ENCODE results near the gene RASSF8. TPM values are rescaled to one million over a fixed set of nuclear protein-coding genes. Genes with fewer than 3 reads are reported as not detected.

Gene RASSF8
- total RNA-seq, 3 donors from 2014 or later (not counting 1 experiment from before 2014, with no cell fraction given): 0.35 to 1.3 (median 1.2) TPM

DNA sequence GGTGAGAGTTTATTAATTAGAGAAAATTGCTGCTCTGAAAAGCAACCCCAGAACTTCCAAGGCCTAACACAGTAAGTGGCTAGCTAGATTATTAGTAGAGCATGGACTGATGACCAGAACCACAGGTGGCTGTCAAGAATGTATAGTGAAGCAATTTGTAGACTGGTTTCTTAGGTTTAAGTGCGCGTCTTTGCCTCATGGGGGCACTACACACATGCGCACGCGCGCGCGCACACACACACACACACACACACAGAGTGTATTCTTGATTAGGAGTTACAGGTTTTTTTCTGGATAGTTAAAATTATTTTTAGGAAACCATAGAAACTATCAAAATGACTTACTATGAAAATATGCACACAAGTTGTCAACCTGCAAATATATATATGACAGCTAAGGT lies 99.8 kb downstream of the RASSF8 start:
- Histone ChIP-seq H3K36me3 (ENCODE audit: control insufficient read depth, insufficient read depth, low read length) (no peaks in the 10 kb centered on the region), H3K27me3 (ENCODE audit: control insufficient read depth, insufficient read depth, low read length) (no peaks in the 10 kb centered on the region), H3K27ac (ENCODE audit: low read length) (no peak overlapping the region), H3K4me3 (ENCODE audit: low read length) (no peak overlapping the region), H3K9me3 (ENCODE audit: control insufficient read depth, insufficient read depth, low read length) (no peaks in the 10 kb centered on the region), H3K4me1 (ENCODE audit: control insufficient read depth, insufficient read depth, low read length) (no peaks in the 10 kb centered on the region)
- no peak overlapping the region for H3K4me3 Mint-ChIP-seq
- intact Hi-C loops (cut with micrococcal nuclease): no loop called here
- 100% methylated on average over 2 of the region's 8 CpGs for WGBS (ENCODE audit: insufficient coverage)
- H3K27me3 Mint-ChIP-seq (ENCODE audit: low read depth in 2 of 2): peaks cover 0 to 6% of the 10 kb centered on the region in 2 donors
- H3K27ac Mint-ChIP-seq: no peak overlapping the region
- ATAC-seq: no peak
- H3K9me3 Mint-ChIP-seq: no peaks in the 10 kb centered on the region
- TF ChIP-seq, protein P1, sequence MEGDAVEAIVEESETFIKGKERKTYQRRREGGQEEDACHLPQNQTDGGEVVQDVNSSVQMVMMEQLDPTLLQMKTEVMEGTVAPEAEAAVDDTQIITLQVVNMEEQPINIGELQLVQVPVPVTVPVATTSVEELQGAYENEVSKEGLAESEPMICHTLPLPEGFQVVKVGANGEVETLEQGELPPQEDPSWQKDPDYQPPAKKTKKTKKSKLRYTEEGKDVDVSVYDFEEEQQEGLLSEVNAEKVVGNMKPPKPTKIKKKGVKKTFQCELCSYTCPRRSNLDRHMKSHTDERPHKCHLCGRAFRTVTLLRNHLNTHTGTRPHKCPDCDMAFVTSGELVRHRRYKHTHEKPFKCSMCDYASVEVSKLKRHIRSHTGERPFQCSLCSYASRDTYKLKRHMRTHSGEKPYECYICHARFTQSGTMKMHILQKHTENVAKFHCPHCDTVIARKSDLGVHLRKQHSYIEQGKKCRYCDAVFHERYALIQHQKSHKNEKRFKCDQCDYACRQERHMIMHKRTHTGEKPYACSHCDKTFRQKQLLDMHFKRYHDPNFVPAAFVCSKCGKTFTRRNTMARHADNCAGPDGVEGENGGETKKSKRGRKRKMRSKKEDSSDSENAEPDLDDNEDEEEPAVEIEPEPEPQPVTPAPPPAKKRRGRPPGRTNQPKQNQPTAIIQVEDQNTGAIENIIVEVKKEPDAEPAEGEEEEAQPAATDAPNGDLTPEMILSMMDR (IDR thresholded peaks at IDR 0.05): no peak
- H3K4me1 Mint-ChIP-seq: no peaks in the 10 kb centered on the region
- no peak for DNase-seq
- no peaks in the 10 kb centered on the region for H3K36me3 Mint-ChIP-seq

GRCh38 chr12:26058818-26059217 lies 100.3 kb downstream of the RASSF8 start:
- H3K27me3 Mint-ChIP-seq (ENCODE audit: low read depth in 2 of 2): peaks cover 0 to 6% of the 10 kb centered on the region in 2 donors
- WGBS (ENCODE audit: insufficient coverage): 97% methylated on average over 1 of the region's 1 CpG
- ATAC-seq (no peak), DNase-seq (no peak)
- Histone ChIP-seq H3K36me3 (ENCODE audit: control insufficient read depth, insufficient read depth, low read length) (no peaks in the 10 kb centered on the region), H3K4me1 (ENCODE audit: control insufficient read depth, insufficient read depth, low read length) (no peaks in the 10 kb centered on the region), H3K9me3 (ENCODE audit: control insufficient read depth, insufficient read depth, low read length) (no peaks in the 10 kb centered on the region), H3K27me3 (ENCODE audit: control insufficient read depth, insufficient read depth, low read length) (no peaks in the 10 kb centered on the region), H3K27ac (ENCODE audit: low read length) (no peak overlapping the region), H3K4me3 (ENCODE audit: low read length) (no peak overlapping the region)
- no peak overlapping the region for H3K4me3 Mint-ChIP-seq
- no peaks in the 10 kb centered on the region for H3K9me3 Mint-ChIP-seq
- no peaks in the 10 kb centered on the region for H3K36me3 Mint-ChIP-seq
- no peak overlapping the region for H3K27ac Mint-ChIP-seq
- TF ChIP-seq, protein P1 (IDR thresholded peaks at IDR 0.05): no peak
- H3K4me1 Mint-ChIP-seq: no peaks in the 10 kb centered on the region
- intact Hi-C loops (cut with micrococcal nuclease): no loop called here

- H3K27me3 Mint-ChIP-seq (ENCODE audit: low read depth in 2 of 2): peaks cover 4 to 13% of the 10 kb centered on the region in 2 donors
- TF ChIP-seq, protein P1 (IDR thresholded peaks at IDR 0.05): no peak
- no peaks in the 10 kb centered on the region for H3K4me1 ChIP-seq (ENCODE audit: control insufficient read depth, insufficient read depth, low read length)
- no peak overlapping the region for H3K4me3 ChIP-seq (ENCODE audit: low read length)
- no peaks in the 10 kb centered on the region for H3K9me3 Mint-ChIP-seq
- no peaks in the 10 kb centered on the region for H3K36me3 ChIP-seq (ENCODE audit: control insufficient read depth, insufficient read depth, low read length)
- no peak overlapping the region for H3K27ac ChIP-seq (ENCODE audit: low read length)
- no peaks in the 10 kb centered on the region for H3K9me3 ChIP-seq (ENCODE audit: control insufficient read depth, insufficient read depth, low read length)
- H3K36me3 Mint-ChIP-seq: no peaks in the 10 kb centered on the region
- H3K27me3 ChIP-seq (ENCODE audit: control insufficient read depth, insufficient read depth, low read length): no peaks in the 10 kb centered on the region
- no peak for ATAC-seq
- H3K4me3 Mint-ChIP-seq: no peak overlapping the region
- no peak for DNase-seq
- intact Hi-C loops (cut with micrococcal nuclease): no loop called here
- 79% methylated on average over 3 of the region's 3 CpGs for WGBS (ENCODE audit: insufficient coverage)
- no peak overlapping the region for H3K27ac Mint-ChIP-seq
- no peaks in the 10 kb centered on the region for H3K4me1 Mint-ChIP-seq
These were observed 103.5 kb downstream of the RASSF8 start for GRCh38 chr12:26062006-26062405.

DNA sequence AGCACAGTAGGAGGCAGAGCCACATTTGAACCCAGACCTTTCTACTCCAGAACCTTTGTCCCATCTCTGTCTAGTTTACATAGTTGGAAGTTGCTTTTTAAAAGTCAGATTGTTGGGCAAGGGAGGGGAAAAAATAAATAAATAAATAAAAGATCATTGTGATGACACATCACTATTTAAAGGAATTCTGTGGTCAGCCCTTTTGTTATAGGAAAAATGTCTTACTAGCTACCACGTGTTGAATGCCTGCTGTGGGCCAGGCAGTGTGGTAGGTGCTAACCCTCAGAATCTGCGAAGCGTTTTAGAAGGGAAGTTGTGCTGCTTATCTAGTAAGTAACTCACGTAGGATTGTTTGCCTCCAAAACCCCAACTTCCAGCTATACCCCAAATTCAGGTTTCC lies 104.1 kb downstream of the RASSF8 start:
- Histone ChIP-seq H3K36me3 (ENCODE audit: control insufficient read depth, insufficient read depth, low read length) (no peaks in the 10 kb centered on the region), H3K4me1 (ENCODE audit: control insufficient read depth, insufficient read depth, low read length) (no peaks in the 10 kb centered on the region), H3K4me3 (ENCODE audit: low read length) (no peak overlapping the region), H3K27me3 (ENCODE audit: control insufficient read depth, insufficient read depth, low read length) (no peaks in the 10 kb centered on the region), H3K9me3 (ENCODE audit: control insufficient read depth, insufficient read depth, low read length) (no peaks in the 10 kb centered on the region), H3K27ac (ENCODE audit: low read length) (no peak overlapping the region)
- intact Hi-C loops (cut with micrococcal nuclease): no loop called here
- H3K4me1 Mint-ChIP-seq: no peaks in the 10 kb centered on the region
- H3K36me3 Mint-ChIP-seq: no peaks in the 10 kb centered on the region
- no peak for ATAC-seq
- H3K9me3 Mint-ChIP-seq: no peaks in the 10 kb centered on the region
- TF ChIP-seq, protein P1 (IDR thresholded peaks at IDR 0.05): no peak
- H3K27me3 Mint-ChIP-seq (ENCODE audit: low read depth in 2 of 2): peaks cover 4 to 13% of the 10 kb centered on the region in 2 donors
- WGBS (ENCODE audit: insufficient coverage): 69% methylated on average over 4 of the region's 4 CpGs
- no peak overlapping the region for H3K27ac Mint-ChIP-seq
- no peak for DNase-seq
- no peak overlapping the region for H3K4me3 Mint-ChIP-seq

Measured in natural killer cell (primary cell).